ENCODE data around the gene RPTOR.

Gene RPTOR

DNA sequence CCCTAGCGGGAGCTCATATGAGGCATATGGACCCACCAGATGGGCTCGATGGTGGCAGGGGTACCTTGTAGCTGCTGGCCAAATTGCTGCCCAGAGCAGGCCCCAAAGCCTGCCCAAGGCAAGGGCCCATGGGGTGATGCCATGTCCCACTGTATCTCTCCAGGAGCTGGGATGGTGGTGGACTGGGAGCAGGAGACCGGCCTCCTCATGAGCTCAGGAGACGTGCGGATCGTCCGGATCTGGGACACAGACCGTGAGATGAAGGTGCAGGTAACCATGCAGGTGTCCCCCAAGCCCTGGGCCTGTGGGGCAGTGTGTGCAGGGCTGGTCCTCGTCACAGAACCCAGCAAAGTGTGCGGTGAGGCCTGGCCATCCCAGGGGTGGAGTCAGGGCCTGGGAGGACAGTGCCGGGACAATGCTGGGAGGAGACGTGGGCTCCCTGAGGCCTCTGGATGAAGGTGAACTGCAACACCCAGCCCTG, 412.9 kb downstream of the RPTOR start:
- no peak for DNase-seq

- DNase-seq: peak; percentile 69
Observed at GRCh38 chr17:80959330-80960036, 414.8 kb downstream of the RPTOR start.

GRCh38 chr17:80960037-80960796, 415.6 kb downstream of the RPTOR start:
- DNase-seq: no peak

GRCh38 chr17:80960797-80961452, 416.3 kb downstream of the RPTOR start:
- no peak for DNase-seq

DNA sequence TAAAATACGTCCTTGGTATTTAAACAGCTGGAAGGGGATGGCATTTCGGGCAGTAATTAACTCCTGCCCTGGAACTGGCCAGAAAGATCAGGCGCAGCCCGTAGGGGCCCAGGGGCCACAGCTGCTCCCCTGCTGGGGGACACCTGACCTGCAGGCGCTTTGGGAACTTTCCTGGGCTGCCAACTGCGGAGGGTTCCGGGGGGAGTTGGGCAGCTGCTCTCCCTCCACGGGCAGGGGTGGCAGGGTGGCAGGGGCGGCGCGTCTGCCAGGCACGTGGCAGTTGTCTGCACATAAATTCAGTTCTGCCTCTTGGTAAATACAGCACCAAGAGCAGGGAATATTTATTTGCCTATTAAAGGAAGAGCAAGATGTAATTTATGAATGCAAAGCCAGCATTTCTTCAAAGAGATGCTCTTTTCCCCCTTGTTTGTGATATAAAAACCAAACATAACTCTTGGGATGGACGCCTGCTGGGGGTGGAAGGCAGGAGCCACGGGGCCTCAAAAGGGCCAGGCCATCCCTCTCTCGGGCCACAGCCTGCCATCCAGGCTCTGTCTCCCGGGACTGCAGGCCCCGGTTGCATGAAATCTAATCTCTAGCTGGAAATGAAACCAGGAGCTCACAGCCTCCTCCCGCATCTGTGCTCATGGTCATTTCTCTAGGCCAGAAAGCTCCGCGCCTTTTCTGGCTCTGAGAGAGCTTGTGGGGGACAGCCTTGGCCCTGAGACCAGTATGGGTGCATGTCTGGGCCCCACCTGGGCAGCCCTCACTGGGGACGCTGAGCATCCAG, 417.1 kb downstream of the RPTOR start:
- no peak for DNase-seq

DNA sequence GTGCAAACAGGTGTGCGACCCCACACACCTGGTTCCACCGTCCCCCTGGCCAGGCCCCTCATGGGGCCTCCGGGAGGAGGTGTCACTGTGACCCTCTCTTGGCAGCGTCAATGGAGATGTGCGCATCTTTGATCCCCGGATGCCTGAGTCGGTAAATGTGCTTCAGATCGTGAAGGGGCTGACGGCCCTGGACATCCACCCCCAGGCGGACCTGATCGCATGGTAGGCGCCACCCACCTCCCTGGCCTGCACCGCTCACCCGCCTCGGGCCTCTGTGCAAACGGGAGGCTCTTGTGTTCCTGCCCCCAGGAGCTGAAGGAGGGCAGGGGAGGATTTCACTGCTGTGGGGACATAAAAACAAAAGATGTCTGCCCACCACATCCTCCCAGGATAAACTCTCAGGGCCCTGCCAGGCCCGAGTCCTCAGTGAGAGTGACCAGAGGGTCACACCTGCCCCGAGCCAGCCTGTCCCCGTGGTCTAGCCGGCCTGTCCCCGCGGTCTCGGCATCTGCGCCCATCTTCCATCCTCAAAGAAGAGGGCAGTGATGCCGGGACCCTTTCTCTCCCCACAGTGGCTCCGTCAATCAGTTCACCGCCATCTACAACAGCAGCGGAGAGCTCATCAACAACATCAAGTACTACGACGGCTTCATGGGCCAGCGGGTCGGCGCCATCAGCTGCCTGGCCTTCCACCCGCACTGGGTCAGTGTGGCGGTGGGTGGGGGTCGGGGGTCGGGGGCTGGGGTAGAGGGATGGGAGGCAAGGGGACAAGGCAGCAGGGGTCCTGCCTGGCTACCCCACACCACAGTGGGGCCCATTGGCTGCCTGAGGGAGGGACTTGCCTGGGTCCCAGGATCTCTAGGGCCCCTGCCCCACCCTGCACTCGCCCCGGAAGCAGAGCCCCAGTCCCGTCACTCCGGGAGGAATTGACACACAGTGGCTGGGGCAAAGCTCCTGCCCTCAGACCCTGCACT, 418.0 kb downstream of the RPTOR start:
- no peak for DNase-seq

- DNase-seq: no peak
Observed at GRCh38 chr17:80963812-80964543, 419.3 kb downstream of the RPTOR start.

- DNase-seq: no peak
Observed at GRCh38 chr17:80964544-80964856, 419.9 kb downstream of the RPTOR start.

DNA sequence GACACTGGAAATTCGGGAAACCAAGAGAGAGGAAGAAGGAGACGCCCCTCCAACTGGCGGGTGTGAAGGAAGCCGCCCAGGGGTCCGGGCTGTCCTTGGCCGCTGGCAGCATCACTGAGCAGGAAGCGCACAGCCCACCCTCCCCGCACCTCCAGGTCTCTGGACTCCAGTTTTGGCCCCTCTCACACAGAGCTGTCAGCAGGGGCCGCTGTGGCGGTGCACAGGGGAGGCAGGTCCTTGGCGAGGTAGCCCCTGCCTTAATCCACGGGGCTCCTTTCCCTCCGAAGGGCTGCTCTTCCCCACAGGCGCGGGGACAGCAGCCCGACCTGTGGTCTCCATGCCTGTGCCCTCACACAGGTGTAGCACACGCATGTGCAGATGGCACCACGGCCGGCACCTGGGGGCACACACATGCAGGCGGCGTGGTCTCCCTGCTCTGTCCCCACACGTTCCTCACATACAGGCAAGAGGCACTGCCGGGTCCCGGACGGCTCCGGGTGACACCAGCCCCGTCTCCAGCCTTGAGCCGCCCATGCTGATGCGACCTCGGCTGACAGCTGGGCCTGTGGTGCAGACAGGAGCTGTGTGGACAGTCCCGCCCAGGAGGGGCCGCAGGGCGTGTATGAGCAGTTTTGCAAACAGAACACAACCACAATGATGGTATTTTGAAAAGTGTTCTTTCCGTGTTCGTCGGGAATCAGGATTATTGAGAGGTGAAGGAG, 420.4 kb downstream of the RPTOR start:
- DNase-seq: no peak

- no peak for DNase-seq
Observed at GRCh38 chr17:80965606-80966005, 421.0 kb downstream of the RPTOR start.

DNA sequence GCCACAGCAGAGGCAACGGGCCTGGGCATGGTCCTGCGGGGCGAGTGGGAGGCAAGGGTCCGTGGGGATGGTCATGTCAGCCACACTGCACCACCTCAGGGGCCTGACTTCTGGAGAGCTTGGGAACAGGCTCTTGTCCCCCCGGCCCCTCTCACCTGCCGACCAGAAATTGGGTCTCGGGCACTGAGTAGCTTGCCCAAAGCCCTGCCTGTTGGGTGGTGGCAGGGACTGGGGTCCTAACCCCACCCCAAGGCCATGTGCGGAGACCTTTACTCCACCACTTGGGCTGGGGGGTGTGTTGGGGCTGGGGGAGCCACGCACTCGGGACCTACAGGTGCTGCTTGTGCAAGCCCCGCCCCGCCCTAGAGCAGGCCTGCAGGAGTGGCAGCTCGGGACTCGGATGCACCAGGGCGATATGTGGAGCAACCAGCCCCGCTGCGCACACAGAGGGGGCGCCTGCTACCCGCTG, 422.8 kb downstream of the RPTOR start:
- DNase-seq: no peak

GRCh38 chr17:80968602-80969029, 424.0 kb downstream of the RPTOR start:
- DNase-seq: peak; percentile 70

DNA sequence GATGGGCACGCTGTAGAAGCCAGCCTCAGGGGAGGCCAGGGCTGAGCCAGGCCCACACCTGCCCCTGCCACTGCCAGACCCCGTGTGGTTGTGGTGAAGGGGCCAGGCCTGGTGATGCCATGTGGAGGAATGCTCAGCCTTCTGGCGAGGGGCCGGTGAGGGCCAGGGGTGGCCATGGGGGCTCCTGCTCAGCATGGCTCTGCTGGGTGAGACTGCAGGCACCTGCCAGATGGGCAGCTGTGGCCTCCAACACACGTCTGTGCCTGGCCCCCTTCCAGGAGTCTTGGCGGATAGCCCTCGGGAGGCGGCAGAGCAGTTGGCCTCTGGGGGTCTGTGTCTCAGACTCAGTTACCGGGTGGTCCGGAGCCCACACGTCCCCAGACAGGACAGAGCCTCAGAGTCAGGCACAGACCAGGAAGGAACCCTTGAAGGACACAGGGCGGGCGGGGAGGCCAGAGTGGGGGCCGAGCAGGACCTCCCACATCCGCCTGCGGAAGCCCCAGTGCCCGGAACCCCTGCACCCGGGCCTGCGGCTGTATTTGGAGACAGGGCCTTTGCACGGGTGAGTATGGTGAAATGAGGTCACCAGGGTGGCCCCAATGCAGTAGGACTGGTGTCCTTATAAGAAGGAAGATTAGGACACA, 424.5 kb downstream of the RPTOR start:
- DNase-seq: no peak

DNA sequence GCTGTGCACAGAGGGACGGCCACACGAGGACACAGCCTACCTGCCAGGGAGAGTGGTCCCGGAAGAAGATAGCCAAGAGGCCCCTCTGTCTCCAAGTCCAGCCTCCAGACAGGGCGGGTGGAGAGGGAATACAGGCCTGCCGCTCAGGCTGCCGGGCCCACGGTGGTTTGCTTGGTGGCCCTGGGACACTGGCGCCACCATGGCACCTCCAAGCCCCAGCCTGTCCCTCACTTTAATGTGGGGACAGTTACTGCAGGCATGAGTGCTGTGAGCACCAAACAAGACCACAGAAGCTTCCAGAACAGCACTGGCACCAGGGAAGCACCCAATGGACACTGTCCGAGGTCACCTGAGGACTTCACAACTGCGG, 425.0 kb downstream of the RPTOR start:
- DNase-seq: no peak

GRCh38 chr17:80970044-80970761, 425.6 kb downstream of the RPTOR start:
- DNase-seq: peak; percentile 50

DNA sequence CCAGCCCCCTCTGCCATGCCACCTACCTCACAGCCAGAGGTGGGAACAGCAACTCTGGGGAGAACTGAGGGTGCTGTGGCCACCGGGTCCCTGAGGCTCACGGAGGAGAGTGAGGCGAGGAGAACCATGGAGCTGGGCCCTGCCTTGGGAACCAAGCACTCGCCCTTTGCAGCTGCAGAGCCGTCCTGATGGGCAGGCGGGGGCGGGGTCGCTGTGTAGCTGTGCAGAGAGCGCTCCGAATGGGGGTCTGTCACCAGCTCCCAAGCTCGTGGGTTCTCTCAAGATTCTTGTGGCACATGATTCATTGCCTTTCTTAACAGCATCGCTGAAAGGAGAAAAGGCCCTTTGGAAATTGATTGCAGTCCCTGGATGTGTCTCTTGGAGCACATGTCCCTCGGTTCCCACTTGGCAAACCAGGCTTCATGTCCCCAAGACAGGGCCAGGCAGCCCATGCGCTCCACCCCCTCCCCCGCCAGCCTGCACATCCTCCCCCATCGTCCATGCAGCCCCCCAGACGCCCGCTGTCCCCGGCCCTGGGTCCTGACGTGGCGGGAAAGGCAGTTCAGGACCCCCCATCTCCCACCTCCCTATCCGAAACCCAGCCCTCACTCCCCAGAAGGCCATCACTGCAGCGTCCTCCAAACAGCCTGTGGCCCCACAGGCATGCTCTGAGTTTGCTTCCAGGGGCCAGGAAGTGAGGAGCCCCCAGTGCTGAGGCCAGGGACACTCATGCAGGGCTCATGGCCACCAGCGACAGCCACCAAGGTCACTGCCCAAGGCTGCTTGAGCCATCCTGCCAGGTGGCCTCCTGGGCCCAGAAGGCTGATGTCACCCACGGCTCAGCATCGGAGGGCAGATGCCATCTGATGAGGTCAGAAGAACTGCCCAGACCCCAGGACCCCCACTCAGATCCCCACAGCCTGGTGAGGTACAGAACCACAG, 426.4 kb downstream of the RPTOR start:
- DNase-seq: no peak

DNA sequence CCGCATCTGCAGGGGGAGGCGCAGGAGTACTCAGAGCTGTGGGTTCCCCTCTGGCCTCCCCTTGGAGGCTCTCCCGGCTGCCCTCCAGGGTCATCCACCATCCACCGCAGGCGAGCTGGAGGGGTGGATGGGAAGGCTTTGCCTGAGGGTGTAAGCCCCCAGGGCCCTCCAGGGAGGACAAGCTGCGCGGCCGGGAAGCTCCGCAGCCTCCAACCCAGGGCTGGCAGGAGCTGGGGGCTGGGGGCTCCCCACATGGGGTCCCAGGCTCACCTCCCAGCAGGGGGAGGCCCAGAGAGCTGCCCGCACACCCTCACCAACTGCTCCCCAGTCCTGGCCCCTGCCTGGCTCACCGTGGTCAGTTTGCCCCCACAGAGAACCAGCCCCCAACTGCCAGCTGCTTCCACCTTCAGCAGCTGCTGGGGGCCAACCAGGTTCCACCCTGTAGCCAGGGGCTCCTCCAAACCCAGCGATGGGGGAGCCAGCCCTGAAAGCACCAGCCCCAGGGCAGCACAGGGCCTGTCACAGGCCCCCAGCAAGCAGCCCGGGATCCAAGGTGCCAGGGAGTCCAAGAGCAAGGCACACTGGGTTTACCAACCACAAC, 427.2 kb downstream of the RPTOR start:
- DNase-seq: no peak

GRCh38 chr17:80976701-80977100, 432.1 kb downstream of the RPTOR start:
- DNase-seq: no peak
